GM19468 (cell line): Measurements from ENCODE around the gene FOXR2.

Source experiments
- ATAC-seq: cut with Tn5 transposase; IDR thresholded peaks from one replicate; pipeline ENCODE4 v1.9.1; 2021; ENCODE audit warnings: mild to moderate bottlenecking, moderate library complexity, moderate number of reproducible peaks; ENCODE audit not compliant: unreplicated experiment; ENCODE audit errors: extremely low read depth

FOXR2 gene, protein sequence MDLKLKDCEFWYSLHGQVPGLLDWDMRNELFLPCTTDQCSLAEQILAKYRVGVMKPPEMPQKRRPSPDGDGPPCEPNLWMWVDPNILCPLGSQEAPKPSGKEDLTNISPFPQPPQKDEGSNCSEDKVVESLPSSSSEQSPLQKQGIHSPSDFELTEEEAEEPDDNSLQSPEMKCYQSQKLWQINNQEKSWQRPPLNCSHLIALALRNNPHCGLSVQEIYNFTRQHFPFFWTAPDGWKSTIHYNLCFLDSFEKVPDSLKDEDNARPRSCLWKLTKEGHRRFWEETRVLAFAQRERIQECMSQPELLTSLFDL

DNA sequence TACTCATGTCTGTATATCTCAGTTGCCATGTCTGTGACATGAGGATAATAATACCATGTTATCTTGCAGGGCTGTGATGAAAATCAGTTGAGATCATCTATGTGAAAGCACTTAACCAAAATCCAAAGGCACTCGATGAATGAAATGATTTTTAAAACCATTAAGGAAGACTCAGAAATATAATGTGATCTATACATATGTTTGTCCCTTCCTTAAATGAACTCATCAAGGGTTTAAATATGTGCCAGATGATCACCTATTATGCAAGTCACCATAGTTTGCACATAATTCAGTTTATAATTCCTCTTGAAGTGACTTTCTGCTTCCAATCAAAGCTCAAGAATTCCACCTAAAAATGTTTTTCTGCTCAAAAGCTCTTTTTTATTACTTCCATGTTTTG lies at the start of gene FOXR2:
Gene FOXR2, plus strand, starts transcription at position 301 of the 400 bp plus-strand sequence. CDS start 312 bp downstream, outside the sequence.
- no peak for ATAC-seq

- no peak for ATAC-seq
These were observed 44.1 kb upstream of the FOXR2 start for GRCh38 chrX:55579115-55579514.

DNA sequence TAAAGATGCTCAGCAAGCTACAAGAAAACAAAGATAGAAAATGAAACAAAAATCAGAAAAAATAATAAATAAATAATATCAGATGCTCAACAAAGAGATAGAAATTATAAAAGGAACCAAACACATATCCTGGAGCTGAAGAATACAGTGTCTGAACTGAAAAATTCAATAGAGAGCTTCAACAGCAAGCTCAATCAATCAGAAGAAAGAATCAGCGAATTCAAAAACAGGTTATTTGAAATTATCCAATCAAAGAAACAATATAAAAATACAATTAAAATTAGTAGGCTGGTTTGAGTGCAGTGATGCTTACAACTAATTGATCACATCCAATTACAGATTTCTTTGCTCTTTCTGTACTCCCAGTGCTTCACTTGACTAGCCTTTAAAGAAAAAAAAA lies 40.8 kb upstream of the FOXR2 start:
- ATAC-seq, result no peak

- ATAC-seq, result no peak
These were observed 29.9 kb upstream of the FOXR2 start for GRCh38 chrX:55593296-55593695.

DNA sequence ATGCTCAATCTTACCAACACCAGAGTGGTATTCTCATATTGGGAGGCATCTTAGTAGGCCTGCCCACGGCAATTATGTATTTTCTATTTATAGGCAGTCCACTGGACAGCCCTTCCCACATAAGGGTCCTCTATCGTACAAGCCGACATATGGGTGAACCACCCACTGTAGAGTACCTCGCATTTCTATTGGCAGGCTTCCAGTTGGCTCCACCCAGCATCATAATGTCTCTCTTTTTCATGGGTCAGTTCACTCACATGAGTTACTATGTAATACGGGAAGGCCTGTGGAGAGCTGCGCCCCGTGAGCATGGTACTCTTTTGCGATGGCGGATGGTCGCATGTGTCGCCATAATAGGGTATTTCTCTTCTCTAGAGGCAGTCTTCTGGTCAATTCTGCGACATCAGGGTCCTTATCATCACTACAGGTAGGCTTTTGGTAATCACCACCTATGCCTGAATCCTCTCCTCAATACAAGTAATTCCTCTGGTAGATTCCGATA lies 29.4 kb upstream of the FOXR2 start:
- ATAC-seq, result no peak

GRCh38 chrX:55598333-55598732 lies 24.9 kb upstream of the FOXR2 start:
- ATAC-seq, result no peak

DNA sequence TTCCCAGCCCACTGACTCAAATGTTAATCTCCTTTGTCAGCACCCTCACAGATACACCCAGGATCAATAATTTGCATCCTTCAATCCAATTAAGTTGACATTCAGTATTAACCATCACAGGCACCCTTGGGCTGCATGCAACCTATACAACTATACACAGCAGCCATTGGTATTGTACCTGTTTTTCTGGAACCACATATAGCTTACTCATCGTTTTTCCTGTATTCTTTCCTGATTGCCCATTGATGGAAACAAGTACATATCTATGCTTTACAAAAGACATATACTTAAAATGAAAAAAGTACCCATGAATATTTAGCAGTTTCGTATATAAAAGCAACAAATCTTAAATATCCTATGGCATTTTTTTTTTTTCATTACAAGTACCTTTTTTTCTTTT lies 3.7 kb upstream of the FOXR2 start:
- no peak for ATAC-seq

- ATAC-seq, result no peak
These were observed 1.2 kb downstream of the FOXR2 start for GRCh38 chrX:55624403-55624802.

DNA sequence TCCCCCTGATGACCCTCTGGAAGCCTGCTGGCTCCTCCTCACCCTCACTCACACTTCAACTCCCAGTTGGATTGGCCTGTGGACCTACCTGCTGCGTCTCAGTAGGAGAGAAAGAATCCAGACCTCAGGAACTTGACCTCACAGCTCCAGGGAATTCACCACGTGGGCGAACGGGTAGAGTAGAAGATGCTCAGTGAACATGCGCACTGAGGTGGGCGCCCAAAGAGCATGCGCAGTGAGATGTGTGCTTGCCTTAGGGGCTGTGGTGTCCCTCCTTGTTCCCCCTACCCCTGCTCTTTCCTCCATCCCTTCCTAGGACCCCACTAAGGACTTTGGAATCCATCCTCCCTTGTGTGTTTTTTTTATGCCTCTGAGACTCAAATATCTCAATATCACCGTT lies 12.9 kb downstream of the FOXR2 start:
- no peak for ATAC-seq

- ATAC-seq, result peak; percentile 22
These were observed 15.7 kb downstream of the FOXR2 start for GRCh38 chrX:55638933-55639332.

GRCh38 chrX:55640854-55641253 lies 17.7 kb downstream of the FOXR2 start:
- no peak for ATAC-seq

DNA sequence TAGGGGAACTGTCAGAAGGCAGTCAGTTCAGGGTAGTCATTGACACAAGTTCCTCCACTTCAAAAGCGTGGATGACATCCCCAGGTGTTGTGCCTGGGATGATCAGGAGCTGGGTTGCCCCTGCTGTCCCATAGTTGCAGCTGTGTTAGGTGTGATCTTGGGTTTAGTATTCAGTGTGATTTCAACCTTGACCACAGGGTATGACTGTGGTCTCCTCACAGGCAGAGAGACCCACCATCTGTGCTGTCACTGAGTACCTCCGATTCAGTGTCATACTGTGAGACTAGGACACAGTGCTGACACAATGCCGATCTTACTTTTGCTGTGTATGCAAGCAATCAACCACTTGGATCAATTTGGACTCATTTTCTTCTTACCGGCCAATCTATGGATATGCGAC lies 25.2 kb downstream of the FOXR2 start:
- no peak for ATAC-seq

DNA sequence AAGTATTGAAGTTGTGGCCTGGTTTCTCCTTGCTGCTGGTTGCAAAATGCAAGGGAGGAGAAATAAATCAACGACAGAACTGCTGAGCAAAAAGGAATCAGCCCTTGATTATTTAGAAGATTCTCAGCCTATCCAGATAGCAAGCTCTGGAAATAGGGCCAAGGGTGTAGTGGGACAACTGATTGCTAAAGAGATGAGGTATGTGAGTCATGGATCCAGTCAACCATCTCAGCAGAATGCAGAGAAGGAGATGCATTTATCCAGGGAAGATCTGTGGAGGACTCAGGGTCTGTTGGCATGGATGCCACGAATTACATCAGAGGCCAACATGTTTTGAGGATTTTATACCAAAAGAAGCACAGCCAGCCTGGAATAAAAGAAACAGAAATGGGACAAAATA lies 36.7 kb downstream of the FOXR2 start:
- ATAC-seq, result no peak

- ATAC-seq, result no peak
These were observed 40.4 kb downstream of the FOXR2 start for GRCh38 chrX:55663584-55663983.

- ATAC-seq, result no peak
These were observed 44.9 kb downstream of the FOXR2 start for GRCh38 chrX:55668084-55668483.
